Thyroid gland (tissue), 4 donors: ENCODE data around the gene RBM19.

ENCODE experiments used
- CTCF ChIP-seq, 6 experiments: fragments of 200-600 bp in 3 of 6; fragments of 450-650 bp in 3 of 6; sonication (generic) in 3 of 6; IDR thresholded peaks; one replicate each; pipeline ENCODE4 v1.5.1; 2016 to 2019; ENCODE audit warnings: antibody characterized with exemption in 6 of 6, mild to moderate bottlenecking in 2 of 6, inconsistent platforms in 1 of 6, moderate library complexity in 1 of 6
- POLR2A ChIP-seq, 2 donors: fragments of 450-650 bp; IDR thresholded peaks; one replicate each; pipeline ENCODE4 v1.6.1; 2017; ENCODE audit warnings: antibody characterized with exemption in 2 of 2, mild to moderate bottlenecking in 2 of 2, moderate library complexity in 1 of 2

GRCh38 chr12:113997365-113997764, 31.2 kb upstream of the RBM19 start:
- TF ChIP-seq CTCF (IDR thresholded peaks at IDR 0.05) (no peak), POLR2A (IDR thresholded peaks at IDR 0.05) (no peak)
